IPS-18c (cell line): ENCODE results near the gene OBSL1.
A peak's percentile ranks its signal among the peaks of the same experiment; 100 is the strongest.

ENCODE experiments used
- H3K4me3 ChIP-seq: 2 replicates; pipeline ENCODE4 v1.7.0; 2013; ENCODE audit warnings: low read depth, mild to moderate bottlenecking, low read length, moderate library complexity; ENCODE audit not compliant: insufficient read depth
- H3K9me3 ChIP-seq: one replicate; pipeline ENCODE4 v1.6.1; 2013; ENCODE audit warnings: mild to moderate bottlenecking, low read length, moderate library complexity; ENCODE audit not compliant: control insufficient read depth, insufficient read depth

OBSL1 gene

DNA sequence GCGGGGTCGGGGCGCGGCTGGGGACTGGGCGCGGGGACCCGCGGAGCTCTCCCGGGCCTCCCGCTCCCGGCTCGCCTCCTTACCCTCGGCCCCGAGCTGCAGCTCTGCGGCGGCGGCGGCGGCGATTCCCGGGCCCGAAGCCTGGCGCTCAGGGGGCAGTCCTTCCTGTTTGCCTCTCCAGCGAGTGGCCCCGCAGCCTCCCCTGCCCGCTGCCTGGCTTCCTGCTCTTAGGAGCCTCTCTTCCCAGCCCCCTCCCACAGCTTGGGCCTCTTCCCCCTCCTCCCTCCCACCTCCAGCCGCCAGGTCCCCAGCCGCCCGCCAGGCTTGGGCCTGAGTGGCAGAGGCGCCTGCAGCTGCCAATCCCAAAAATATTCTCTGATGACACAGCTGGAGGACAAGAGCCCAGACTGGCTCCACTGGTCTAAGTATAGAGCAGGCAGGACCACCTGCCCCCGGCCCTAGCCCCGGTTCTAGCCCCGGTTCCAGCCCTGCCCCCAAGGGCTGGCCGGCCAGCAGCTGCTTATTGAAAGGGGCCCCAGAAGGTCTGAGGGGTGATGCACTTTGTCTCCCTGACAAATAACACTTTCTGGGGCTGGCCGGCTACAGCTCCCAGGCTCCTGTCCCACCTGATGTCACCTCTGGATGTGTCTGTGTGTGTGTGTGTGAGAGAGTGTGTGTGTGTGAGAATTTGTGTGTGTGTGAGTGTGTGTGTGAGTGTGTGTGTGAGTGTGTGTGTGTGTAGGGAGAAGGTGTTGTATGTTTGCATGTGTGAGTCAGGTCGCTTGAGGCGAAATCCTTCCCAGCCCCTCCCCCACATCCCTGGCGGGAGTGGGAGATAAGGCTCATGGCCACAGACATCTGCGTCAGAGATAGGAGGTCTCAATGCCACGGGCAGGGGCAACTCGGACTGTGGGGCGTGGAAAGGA, at the start of gene OBSL1:
Gene OBSL1, minus strand, starts transcription at position 229 of the 926 bp plus-strand sequence. CDS start 307 bp downstream, outside the sequence.
- H3K4me3 ChIP-seq = peak within 1 kb of the TSS; percentile 58
- H3K9me3 ChIP-seq = peaks cover 3% of the 10 kb centered on the region

DNA sequence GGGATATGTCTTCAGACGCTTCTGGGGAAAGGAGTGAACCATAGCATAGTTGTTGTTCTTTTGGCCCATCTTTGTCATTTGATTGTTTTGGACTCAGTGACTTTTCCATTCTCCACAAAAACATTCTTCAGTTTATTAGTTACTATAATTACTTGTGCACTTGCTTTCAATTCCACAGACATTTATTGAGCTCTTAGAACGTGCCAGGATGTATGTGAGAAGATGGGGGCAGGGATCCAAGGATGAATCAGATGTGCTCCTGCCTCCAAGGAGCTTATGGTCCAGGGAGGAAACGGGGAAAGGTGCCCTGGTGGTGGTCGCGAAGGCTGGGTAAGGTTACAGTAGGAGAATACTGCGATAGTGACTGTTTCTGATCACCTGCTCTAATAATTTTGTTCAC, 49.2 kb upstream of the OBSL1 start:
- no peaks in the 10 kb centered on the region for H3K9me3 ChIP-seq
- H3K4me3 ChIP-seq = no peak overlapping the region

DNA sequence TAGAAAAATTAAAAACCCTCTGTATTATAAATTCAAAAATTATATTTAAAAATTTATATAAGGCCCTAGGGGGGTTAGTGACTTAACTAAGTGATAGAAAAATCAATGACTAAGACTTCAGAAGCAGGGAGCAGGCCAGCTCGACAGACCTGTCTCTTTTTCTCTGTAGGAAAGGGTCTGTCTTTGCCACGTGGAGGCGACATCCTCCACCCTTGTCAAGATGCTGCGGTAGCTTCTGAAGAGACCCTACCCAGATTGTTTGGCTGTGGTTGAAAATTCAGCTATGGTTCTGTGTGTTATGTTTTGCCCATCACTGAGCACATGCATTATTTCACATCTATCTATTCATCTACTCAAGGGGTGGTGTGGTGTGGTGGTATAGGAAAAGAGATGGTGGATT, 47.9 kb upstream of the OBSL1 start:
- no peaks in the 10 kb centered on the region for H3K9me3 ChIP-seq
- H3K4me3 ChIP-seq = no peak overlapping the region

DNA sequence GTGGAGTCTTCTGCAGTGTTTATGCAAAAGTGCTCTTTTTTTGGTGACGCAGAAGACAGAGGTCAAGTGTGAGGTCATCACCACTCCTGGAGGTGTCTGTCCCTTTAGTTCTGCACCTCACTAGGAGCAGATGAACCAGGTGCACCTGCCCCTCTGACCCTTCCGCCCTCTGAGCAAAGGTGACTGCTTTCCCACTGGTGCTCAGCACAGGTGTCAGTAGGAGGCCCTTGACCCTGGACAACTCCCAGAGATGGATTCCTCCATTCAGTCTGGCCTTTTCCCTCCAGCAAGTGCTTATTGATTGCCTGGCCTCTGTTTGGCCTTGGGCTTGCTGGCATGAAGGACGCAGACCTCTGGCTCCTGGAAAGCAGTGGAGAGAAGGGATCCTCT, 47.4 kb upstream of the OBSL1 start:
- Histone ChIP-seq H3K9me3 (no peaks in the 10 kb centered on the region), H3K4me3 (no peak overlapping the region)

DNA sequence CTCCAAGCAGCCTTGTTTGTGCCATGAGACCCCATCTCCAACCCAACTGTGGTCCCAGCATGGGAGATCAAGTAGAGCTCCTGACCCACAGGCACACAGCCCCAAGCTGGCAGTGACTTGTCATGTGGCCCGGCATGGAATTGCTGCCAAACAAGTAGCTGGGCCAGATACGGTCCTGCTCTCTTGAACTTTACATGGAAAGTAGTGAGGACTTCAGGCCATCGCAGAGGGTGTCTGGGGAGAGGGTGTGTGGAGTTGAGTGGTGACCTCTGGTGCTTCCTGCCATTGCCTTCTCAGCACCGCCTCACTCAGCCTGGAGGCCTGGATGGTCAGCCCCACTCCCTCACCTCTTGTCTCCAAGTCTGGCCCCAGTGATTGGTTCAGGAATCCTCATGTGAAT, 45.2 kb upstream of the OBSL1 start:
- Histone ChIP-seq H3K9me3 (no peaks in the 10 kb centered on the region), H3K4me3 (no peak overlapping the region)

DNA sequence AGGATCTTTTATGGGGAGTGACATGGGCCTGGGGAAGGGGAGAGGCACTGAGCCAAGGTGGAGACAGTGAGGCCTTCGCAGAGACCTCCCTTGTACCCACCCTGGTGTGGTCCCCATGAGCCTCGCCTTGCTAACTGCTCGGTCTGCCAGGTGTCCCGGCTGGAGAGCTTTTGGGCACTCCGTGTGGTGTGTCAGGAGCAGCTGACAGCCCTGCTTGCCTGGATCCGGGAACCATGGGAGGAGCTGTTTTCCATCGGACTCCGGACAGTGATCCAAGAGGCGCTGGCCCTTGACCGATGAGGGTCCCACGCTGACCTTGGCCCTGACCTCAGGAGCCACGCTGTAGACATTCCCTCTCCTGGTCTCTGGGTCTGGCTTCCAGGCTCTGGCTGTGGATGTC, 44.6 kb upstream of the OBSL1 start:
- H3K9me3 ChIP-seq = no peaks in the 10 kb centered on the region
- no peak overlapping the region for H3K4me3 ChIP-seq

DNA sequence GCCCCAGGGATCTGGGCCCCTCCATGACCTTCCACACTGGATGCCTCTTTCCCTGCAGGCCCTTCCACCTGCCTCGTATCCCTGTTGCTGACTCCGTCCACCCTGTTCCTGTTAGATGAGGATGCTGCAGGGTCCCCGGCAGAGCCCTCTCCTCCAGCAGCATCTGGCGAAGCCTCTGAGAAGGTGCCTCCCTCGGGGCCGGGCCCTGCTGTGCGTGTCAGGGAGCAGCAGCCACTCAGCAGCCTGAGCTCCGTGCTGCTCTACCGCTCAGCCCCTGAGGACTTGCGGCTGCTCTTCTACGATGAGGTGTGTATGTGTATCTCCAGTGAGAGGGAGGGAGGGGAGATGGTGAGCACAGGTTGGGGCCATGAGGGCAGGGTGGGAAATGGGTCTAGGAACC, 43.7 kb upstream of the OBSL1 start:
- H3K9me3 ChIP-seq = no peaks in the 10 kb centered on the region
- H3K4me3 ChIP-seq = no peak overlapping the region

DNA sequence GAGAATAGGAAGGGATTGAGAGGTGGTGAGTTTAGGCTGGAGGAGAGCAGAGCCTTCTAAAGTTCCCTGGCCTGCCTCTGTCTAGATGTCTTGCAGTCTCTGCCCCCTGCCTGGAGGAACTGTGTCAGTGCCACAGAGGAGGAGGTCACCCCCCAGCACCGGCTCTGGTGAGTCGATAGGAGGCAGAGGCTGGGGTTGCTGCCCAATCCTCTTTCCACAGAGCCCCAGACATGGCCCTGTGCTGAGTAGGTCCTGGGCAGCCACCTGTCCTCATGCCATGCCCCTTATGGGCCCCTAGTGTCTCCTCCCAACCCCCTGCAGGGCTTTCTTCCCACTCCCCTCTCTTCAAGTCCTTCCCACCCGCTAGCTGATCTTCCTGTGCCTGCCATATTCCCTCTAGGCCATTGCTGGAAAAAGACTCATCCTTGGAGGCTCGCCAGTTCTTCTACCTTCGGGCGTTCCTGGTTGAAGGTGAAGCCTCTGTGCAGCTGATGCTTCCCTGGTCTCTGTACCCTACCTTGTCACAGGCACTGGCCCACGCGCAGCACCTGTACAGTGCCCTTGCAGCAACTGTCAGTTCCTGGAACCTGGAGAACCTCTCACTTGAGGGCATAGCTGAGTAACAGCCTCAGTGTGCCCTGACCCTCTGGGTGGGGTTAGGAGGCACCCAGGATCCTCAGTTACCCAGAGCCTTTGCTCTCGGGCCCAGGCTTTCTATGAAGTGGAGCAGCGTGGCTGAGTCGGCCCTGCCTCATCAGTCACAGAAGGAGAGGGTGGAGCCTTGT, 42.9 kb upstream of the OBSL1 start:
- no peaks in the 10 kb centered on the region for H3K9me3 ChIP-seq

DNA sequence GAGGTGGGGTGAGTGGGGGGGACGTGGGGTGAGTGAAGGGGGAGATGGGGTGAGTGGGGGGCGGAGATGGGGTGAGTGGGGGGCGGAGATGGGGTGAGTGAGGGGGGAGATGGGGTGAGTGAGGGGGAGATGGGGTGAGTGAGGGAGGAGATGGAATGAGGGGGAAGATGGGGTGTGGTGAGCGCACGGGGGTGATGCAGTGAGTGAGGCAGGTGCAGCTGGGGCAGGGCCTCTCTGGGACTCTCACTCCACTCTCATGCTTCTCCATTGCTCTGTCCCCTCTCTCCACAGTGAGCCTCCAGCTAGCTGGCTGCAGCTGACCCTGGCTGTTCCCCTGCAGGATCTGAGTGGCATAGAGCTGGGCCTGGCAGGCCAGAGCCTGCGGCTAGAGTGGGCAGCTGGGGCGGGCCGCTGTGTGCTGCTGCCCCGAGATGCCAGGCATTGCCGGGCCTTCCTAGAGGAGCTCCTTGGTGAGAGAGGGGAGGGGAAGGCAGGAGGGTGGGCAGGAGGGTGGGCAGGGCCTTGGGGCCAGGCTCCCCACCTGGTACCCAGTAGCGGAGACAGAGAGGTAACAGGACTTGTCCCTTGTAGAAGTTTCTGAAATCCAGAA, 42.2 kb upstream of the OBSL1 start:
- Histone ChIP-seq H3K9me3 (no peaks in the 10 kb centered on the region), H3K4me3 (no peak overlapping the region)

More for the DNA sequence above, 42.9 kb upstream of the OBSL1 start:
- no peak overlapping the region for H3K4me3 ChIP-seq

DNA sequence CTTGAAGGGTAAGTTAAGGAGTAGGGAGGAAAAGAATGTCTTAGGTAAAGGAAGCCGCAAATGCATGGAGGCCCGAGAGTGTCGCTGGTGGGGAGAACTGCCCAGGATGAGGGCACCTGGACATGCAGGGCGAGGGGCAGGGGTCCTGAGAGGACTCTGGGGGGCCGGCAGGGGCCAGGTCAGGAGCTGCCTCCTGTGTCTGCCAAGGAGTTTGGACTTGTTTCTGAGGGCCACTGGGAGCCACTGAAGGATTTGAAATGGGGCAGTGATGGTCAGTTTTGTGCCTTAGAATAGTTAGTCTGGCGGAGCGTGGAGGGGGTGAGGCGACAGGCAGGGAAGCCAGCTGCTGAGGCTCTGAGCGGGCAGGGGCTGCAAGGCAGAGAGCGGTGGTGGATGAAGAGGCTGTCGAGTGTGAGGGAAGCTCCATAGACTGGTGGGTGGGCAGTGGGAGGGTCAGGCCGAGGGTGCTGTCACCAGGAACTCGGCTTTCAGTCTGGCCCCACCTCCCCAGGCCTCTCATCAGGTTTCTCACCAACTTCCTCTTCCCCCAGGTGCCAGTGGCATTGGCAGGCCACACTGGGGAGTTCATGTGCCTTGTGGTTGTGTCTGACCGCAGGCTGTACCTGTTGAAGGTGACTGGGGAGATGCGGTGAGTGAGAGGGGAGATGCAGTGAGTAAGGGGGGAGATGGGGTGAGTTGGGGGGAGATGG, 41.4 kb upstream of the OBSL1 start:
- H3K4me3 ChIP-seq = no peak overlapping the region
- no peaks in the 10 kb centered on the region for H3K9me3 ChIP-seq

DNA sequence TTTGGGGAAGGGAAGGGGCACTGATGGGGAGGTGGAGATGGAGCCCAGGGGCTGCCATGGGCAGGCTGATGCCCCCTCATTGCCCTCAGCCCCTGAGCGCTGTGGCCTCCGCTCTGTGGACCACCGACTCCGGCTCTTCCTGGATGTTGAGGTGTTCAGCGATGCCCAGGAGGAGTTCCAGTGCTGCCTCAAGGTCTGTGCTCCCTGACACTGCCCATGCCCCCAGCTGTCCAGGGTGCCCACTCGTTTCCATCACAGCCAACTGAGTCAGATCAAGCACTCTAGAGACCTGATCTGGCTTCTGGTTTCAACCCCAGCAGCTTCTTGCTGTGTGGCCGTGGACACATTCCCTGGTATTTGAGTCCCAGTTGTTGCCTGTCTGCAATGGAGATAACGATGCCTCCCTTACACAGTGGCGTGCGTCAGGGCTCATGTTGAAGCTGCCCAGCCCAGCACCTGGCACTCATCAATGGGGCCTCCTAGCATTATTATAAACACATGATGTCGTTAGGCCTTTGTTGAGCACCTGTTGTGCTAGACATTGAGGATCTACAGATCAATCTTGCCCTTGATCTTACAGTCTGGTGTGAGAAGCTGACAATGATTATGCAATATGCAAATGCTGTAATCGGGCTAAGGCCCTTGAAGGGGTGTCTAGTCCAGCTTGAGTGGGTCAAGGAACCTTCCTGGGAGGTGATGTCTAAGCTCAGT, 40.7 kb upstream of the OBSL1 start:
- H3K4me3 ChIP-seq = no peak overlapping the region
- H3K9me3 ChIP-seq = no peaks in the 10 kb centered on the region

DNA sequence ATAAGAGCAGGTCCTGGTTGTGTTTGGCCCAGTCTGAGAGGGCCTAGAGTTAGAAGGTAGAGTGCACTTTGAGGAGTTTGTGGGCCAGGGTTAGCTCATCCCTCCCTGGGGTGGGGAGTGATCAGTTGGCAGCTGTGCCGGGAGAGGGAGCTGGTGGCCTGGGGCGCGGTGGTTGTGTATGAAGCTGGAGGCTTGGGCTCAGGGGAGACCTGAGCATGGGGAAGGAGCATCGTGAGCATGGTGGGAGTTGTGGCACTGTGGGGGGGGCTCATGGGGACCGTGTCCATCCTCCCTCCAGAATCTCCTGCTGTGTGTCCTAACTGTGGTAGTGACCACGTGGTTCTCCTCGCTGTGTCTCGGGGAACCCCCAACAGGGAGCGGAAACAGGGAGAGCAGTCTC, 40.0 kb upstream of the OBSL1 start:
- no peaks in the 10 kb centered on the region for H3K9me3 ChIP-seq
- no peak overlapping the region for H3K4me3 ChIP-seq

DNA sequence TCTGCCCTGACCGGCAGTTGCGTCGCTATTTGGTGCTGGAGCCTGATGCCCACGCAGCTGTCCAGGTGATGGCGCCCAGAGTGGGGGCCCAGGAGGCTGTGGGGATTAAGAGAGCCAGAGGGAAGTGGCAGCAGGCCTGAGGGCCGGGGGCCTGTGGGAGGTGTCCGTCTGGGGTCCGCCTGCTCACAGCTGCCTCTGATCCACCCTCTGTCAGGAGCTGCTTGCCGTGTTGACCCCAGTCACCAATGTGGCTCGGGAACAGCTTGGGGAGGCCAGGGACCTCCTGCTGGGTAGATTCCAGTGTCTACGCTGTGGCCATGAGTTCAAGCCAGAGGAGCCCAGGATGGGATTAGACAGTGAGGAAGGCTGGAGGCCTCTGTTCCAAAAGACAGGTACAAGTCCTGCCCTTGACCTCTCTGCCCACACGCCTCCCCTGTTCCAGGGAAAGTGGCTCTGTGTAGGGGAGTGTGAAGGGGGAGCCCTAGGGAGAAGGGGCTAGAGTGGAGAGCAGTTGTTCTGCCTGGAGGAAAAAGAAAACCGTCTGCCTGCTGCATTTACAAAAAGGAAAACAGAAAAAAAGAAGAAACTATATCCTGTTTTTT, 37.9 kb upstream of the OBSL1 start:
- H3K4me3 ChIP-seq = no peak overlapping the region
- H3K9me3 ChIP-seq = no peaks in the 10 kb centered on the region

DNA sequence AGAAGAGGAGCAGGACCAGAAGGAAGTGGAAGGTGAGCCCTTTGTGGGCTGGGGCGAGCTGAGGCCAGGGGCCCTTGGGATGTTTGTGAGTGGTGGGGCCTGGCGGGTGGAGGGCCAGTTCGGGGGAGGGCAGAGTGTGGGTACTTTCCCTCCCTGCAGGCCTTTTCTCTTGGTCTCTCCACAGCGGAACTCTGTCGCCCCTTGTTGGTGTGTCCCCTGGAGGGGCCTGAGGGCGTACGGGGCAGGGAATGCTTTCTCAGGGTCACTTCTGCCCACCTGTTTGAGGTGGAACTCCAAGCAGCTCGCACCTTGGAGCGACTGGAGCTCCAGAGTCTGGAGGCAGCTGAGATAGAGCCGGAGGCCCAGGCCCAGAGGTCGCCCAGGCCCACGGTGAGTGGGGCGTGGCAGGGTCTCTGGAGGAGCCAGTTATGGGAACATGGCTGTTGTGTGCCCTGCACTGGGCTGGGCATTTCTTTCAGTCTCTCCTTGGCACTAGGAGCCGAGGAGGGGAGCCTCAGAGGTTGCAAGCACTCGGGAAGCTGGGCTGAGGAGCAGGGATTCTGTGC, 37.1 kb upstream of the OBSL1 start:
- Histone ChIP-seq H3K4me3 (no peak overlapping the region), H3K9me3 (no peaks in the 10 kb centered on the region)

DNA sequence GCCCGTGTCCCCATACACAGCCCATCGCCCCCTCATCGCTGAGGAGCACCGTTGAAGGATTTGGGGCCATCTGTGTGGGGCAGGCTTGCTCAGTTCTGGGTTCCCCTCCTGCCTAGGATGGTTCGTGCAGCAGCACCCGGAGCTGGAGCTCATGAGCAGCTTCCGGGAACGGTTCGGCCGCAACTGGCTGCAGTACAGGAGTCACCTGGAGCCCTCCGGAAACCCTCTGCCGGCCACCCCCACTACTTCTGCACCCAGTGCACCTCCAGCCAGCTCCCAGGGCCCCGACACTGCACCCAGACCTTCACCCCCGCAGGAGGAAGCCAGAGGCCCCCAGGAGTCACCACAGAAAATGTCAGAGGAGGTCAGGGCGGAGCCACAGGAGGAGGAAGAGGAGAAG, 36.6 kb upstream of the OBSL1 start:
- H3K4me3 ChIP-seq = no peak overlapping the region
- H3K9me3 ChIP-seq = no peaks in the 10 kb centered on the region

DNA sequence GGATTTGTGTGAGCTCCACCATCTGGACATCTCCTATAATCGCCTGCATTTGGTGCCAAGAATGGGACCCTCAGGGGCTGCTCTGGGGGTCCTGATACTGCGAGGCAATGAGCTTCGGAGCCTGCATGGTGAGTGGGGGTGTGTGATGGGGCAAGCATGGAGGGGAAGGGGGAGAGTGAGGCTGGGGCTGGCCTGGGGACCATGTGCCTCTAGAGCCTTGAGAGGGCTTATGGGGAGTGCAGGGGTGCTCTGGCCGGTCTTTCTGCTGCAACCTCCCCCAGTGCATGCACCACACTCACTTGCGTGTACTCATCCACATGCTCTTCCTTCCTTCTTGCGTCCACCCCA, 34.2 kb upstream of the OBSL1 start:
- Histone ChIP-seq H3K9me3 (no peaks in the 10 kb centered on the region), H3K4me3 (no peak overlapping the region)
